DND-41 (cell line): ENCODE data around the gene PIK3R6.

Source experiments
- ATAC-seq: fragments of 200-7000 bp; cut with Tn5 transposase; 3 replicates; pipeline ENCODE4 v1.9.1; 2021; ENCODE audit warnings: low read depth; ENCODE audit not compliant: insufficient read depth
- DNase-seq: peaks from one replicate; pipeline ENCODE4 v3.0.0-alpha.2; 2020
- H2AFZ ChIP-seq: 2 replicates; pipeline ENCODE4 v1.6.0; 2012; ENCODE audit warnings: low read depth, low read length
- H3K27ac ChIP-seq: 2 replicates; pipeline ENCODE4 v1.5.1; 2012; ENCODE audit warnings: low read length, inconsistent platforms
- H3K27me3 ChIP-seq: fragments of 200-600 bp; sonication (generic); 2 replicates; pipeline ENCODE4 v1.6.0; 2012; ENCODE audit warnings: low read length, mild to moderate bottlenecking, inconsistent platforms; ENCODE audit not compliant: insufficient read depth, poor library complexity
- H3K36me3 ChIP-seq: 2 replicates; pipeline ENCODE4 v1.5.1; 2012; ENCODE audit warnings: low read length, inconsistent platforms; ENCODE audit not compliant: insufficient read depth
- H3K4me1 ChIP-seq: 2 replicates; pipeline ENCODE4 v1.5.1; 2012; ENCODE audit warnings: mild to moderate bottlenecking, low read length; ENCODE audit not compliant: insufficient read depth
- H3K4me2 ChIP-seq: 2 replicates; pipeline ENCODE4 v1.6.0; 2012; ENCODE audit warnings: mild to moderate bottlenecking, moderate library complexity, low read length, inconsistent platforms; ENCODE audit not compliant: insufficient read depth
- H3K4me3 ChIP-seq, 2 experiments: fragments of 200-600 bp in 1 of 2; shearing (Covaris generic) in 1 of 2; 2 replicates each; pipeline ENCODE4 v1.5.1; 2012 to 2016; ENCODE audit warnings: inconsistent platforms in 2 of 2, low read length in 2 of 2, mild to moderate bottlenecking in 2 of 2, low read depth in 1 of 2, moderate library complexity in 1 of 2
- H3K79me2 ChIP-seq: 2 replicates; pipeline ENCODE4 v1.6.0; 2012; ENCODE audit warnings: low read length, inconsistent platforms; ENCODE audit not compliant: insufficient read depth
- H3K9ac ChIP-seq: 2 replicates; pipeline ENCODE4 v1.6.0; 2012; ENCODE audit warnings: low read depth, mild to moderate bottlenecking, inconsistent platforms, low read length, moderate library complexity
- H3K9me3 ChIP-seq: 2 replicates; pipeline ENCODE4 v1.5.1; 2012; ENCODE audit warnings: low read length, moderate library complexity, mild to moderate bottlenecking, inconsistent platforms; ENCODE audit not compliant: insufficient read depth, severe bottlenecking
- H4K20me1 ChIP-seq: 2 replicates; pipeline ENCODE4 v1.6.0; 2012; ENCODE audit warnings: low read length; ENCODE audit not compliant: insufficient read depth
- CTCF ChIP-seq: IDR thresholded peaks from 2 replicates; pipeline ENCODE4 v1.5.1; 2012; ENCODE audit warnings: borderline replicate concordance, low read length, moderate library complexity, mild to moderate bottlenecking; ENCODE audit not compliant: poor library complexity, severe bottlenecking; ENCODE audit errors: extremely low read depth
- EZH2 ChIP-seq: IDR thresholded peaks from 3 replicates; pipeline ENCODE4 v1.6.1; 2012; ENCODE audit warnings: borderline replicate concordance, low read depth, mild to moderate bottlenecking, moderate library complexity, low read length, inconsistent platforms; ENCODE audit not compliant: severe bottlenecking

The PIK3R6 gene

GRCh38 chr17:8801135-8801840 lies 66.2 kb downstream of the PIK3R6 start:
- Histone ChIP-seq H3K27me3 (no peaks in the 10 kb centered on the region), H2AFZ (no peak overlapping the region), H3K4me1 (no peaks in the 10 kb centered on the region), H3K9me3 (no peaks in the 10 kb centered on the region), H4K20me1 (no peaks in the 10 kb centered on the region), H3K36me3 (peaks cover 29% of the 10 kb centered on the region), H3K4me3 (no peak overlapping the region), H3K9ac (no peak overlapping the region), H3K4me2 (no peak overlapping the region), H3K27ac (no peak overlapping the region), H3K79me2 (no peaks in the 10 kb centered on the region)
- ATAC-seq = no peak
- no peak for DNase-seq
- TF ChIP-seq EZH2 (no peak), CTCF (no peak)

- Histone ChIP-seq H3K27ac (no peak overlapping the region), H2AFZ (no peak overlapping the region), H3K27me3 (no peaks in the 10 kb centered on the region), H3K9ac (no peak overlapping the region), H3K4me2 (no peak overlapping the region), H4K20me1 (no peaks in the 10 kb centered on the region), H3K79me2 (no peaks in the 10 kb centered on the region), H3K36me3 (peaks cover 27% of the 10 kb centered on the region), H3K4me1 (no peaks in the 10 kb centered on the region), H3K4me3 (no peak overlapping the region), H3K9me3 (no peaks in the 10 kb centered on the region)
- no peak for TF ChIP-seq CTCF
- no peak for TF ChIP-seq EZH2
- DNase-seq = no peak
- no peak for ATAC-seq
Observed at GRCh38 chr17:8800656-8801055, 66.8 kb downstream of the PIK3R6 start.

- Histone ChIP-seq H3K4me2 (no peak overlapping the region), H3K4me1 (no peaks in the 10 kb centered on the region; the same call in 1 of the 2 replicates), H3K9ac (no peak overlapping the region), H3K27me3 (no peaks in the 10 kb centered on the region), H3K4me3 (no peak overlapping the region), H3K27ac (no peak overlapping the region), H3K36me3 (peaks cover 27% of the 10 kb centered on the region), H2AFZ (no peak overlapping the region), H3K79me2 (no peaks in the 10 kb centered on the region), H3K9me3 (no peaks in the 10 kb centered on the region), H4K20me1 (no peaks in the 10 kb centered on the region)
- TF ChIP-seq EZH2 (no peak), CTCF (no peak)
- no peak for DNase-seq
- no peak for ATAC-seq
Observed at GRCh38 chr17:8799570-8800212, 67.8 kb downstream of the PIK3R6 start.
